HG03565 (cell line): ENCODE measurements around the gene CRTC2.

Experiments used
- ATAC-seq: cut with Tn5 transposase; IDR thresholded peaks from one replicate; pipeline ENCODE4 v1.9.1; 2021; ENCODE audit warnings: mild to moderate bottlenecking, moderate library complexity; ENCODE audit not compliant: unreplicated experiment

The CRTC2 gene

DNA sequence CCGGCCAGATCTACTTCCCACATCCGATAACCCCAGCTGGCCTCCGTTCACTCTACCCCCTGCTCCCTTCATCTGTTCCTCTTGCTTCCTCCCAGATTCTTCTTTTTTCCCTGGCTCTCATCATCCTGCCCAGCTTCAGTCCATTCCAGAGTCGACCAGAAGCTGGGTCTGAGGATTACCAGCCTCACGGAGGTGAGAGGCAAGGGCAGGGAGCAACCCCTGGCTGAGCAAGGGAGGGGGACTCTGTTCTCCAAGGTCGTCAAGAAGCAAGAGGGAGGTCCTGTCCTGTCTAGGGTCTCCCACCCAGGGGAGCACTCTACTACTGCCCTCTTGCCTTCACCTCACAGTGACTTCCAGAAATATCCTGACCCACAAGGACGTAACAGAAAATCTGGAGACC, 15.1 kb upstream of the CRTC2 start:
- no peak for ATAC-seq

DNA sequence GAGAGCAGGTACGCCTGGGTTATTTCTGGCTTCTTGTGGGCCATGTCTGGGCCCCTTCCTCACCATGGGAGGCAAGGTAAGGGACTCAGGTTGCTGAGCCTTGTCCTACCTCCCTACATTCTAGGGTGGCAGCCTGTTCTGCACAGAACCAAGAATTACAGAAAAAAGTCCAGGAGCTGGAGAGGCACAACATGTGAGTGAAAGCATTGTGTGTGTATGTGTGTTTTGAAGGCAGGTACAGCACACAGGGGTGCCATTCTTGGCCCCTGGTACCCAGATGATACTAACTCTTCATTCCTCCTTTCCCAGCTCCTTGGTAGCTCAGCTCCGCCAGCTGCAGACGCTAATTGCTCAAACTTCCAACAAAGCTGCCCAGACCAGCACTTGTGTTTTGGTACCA, 14.7 kb upstream of the CRTC2 start:
- no peak for ATAC-seq

DNA sequence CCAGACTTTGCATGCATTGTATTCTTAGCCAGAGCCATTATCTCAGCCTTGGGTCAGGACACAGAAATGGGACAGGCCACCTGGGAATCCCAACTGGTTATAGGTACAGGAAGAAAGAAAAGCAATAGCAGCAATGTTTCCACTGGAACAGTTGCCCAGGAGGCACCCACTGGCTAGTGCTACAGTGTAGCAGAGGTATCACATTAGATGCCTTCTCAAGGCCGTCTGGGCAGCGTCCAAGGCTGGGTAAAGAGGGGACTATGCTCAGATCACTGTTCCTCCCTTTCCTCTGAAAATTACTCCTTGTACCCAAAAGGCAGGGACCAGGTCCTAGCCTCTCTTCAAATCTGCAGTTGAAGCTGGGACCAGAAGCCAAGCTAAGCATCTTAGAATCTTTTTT, 11.9 kb upstream of the CRTC2 start:
- no peak for ATAC-seq

DNA sequence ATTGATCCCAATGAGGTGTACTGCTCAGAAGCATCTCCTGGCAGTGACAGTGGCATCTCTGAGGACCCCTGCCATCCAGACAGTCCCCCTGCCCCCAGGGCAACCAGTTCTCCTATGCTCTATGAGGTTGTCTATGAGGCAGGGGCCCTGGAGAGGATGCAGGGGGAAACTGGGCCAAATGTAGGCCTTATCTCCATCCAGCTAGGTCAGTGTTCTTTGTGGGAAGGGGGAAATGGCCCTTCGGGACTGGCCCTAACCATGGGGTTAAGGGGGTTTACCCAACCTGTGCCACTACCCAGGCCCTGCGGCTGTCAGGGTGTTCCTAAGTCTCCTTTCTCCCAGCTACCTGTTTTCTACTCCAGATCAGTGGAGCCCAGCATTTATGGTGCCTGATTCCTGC, 10.6 kb upstream of the CRTC2 start:
- ATAC-seq = no peak

DNA sequence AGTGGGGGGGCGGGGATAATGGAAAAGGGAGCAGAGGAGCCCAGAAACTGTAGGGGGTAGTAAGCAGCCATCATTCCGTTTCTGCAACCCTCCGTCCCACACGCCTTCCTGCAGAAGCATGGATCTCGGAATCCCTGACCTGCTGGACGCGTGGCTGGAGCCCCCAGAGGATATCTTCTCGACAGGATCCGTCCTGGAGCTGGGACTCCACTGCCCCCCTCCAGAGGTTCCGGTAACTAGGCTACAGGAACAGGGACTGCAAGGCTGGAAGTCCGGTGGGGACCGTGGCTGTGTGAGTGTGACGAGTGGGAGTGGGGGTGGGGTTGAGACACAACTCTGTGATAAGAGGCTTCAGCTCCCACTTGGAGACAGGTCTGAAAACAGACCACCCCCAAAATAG, 10.0 kb upstream of the CRTC2 start:
- ATAC-seq = no peak

DNA sequence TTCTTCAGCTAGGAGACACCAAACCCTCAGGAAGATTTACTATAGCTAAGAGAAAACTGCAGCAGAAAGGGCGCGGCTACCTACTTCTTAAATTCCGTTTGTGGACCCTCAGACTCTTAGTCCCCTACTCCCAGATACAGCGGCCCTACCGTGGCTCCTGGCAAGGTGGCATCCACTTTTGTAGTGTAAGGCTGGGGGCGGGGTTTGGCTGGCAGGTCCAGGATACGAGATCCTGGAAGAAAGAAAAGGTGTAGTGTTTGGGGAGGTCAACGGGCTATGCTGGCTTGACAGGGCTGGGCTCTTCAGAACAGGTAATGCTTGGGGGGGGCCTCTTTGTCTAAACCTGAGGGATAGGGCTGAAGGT, 9.6 kb upstream of the CRTC2 start:
- ATAC-seq = no peak

DNA sequence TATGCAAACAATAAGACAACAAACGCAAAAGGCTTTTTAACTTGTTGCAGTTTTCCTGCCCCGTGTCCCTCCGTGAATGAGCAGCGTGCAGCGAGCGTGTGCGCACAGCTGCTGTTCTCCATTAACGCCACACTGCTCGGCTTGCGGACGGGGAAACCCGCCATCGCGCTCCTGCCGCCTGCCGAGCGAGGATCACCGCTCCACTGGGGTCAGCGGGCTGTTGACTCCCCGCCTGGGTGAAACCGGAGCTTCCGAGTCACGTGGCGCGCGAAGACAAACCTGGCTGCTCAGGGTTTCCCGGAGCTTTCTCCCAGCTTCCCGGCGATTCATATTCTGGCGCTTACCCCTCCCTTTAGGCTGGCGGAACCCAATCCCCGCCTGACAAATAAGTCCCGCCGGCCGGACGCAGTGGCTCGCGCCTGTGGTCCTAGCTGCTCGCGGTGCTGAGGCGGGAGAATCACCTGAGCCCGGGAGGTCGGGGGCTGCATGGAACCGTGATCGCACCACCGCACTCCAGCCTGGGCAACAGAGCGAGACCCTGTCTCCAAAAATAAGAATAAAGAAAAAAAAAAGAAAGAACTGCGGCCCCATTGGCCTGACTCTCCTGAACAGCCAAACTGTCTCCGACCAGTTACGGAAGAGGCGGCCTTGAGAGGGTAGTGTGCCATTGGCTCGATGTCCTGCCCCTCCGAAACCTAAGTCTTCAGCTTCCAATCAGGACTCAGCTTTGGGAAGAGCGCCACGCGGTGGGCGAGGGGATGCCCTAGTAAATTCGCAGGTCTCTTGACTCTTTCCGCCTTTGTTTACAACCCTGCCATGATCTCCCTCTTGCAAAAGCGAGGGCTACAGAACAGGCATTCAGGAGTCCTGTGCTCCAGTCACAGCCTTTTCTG, 8.9 kb upstream of the CRTC2 start, which contains the start of gene CREB3L4:
Gene CREB3L4, plus strand, starts transcription at position 796 of the 893 bp plus-strand sequence. CDS start 624 bp downstream, outside the sequence.
- peak; percentile 66 for ATAC-seq

DNA sequence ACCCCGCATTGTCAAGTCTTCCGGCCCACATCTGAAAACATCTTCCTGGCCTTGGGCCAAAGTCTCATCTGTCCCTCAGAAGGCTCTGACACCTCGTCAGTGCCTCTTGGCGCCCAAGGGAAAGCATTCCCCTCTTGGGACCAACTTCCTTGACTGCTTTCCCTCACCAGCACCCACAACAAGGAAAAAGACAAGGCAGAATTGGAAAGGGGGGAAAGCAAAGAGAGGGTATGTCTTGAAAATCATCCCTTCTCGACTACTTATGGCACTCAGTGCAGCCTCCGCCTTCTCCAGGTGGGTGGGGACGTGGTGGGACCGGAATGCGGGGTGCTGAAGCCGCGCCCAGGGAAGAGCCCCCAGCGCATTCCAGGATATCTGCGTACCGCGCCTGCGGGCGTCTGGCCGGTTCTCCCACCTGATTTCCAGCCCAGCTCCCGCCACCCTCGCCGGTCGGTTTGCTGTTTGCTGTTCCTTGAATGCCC, 5.5 kb upstream of the CRTC2 start:
- no peak for ATAC-seq

DNA sequence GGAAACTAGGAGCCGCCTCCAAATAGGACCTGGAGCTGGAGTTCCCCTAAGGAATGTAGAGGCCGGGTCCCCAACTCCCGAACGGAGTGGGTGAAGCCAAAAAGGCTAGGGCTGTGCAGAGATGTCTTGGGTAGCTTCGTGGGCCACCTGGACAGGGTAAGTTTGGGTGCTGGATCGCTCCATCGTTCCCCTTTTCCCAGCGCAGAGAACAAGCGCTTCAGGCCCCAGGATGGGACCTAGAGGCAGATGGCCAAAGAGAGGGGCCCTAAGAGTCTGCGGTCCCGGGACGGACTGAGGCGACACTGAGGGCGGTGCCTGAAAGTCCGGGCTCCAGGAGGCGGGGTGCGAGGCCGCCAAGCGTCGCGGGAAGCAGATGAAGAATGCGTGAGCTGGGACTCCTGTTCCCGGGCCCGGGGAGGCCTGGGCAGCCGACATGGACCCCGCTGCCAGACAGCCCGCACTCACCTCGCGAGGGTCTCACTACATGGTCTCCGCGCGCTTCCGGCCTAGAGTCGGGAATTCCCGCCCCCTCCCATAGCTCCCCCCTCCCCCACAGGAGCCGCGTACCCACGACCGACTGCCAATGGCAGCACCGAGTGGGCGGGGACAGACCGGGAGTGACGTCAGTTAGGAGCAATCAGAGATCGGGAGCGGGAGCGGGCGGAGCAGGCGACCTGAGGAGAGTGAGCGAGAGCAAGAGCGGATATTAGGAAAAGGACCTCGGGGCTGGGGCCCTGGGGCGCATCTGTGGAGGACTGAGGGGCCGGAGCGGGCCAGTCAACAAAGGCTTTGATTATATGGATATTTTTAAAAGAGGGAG, 4.8 kb upstream of the CRTC2 start, which contains the start of gene SLC39A1:
Gene SLC39A1, minus strand, starts transcription at position 508 of the 820 bp plus-strand sequence. CDS start 822 bp downstream, outside the sequence.
- peak; percentile 33 for ATAC-seq

DNA sequence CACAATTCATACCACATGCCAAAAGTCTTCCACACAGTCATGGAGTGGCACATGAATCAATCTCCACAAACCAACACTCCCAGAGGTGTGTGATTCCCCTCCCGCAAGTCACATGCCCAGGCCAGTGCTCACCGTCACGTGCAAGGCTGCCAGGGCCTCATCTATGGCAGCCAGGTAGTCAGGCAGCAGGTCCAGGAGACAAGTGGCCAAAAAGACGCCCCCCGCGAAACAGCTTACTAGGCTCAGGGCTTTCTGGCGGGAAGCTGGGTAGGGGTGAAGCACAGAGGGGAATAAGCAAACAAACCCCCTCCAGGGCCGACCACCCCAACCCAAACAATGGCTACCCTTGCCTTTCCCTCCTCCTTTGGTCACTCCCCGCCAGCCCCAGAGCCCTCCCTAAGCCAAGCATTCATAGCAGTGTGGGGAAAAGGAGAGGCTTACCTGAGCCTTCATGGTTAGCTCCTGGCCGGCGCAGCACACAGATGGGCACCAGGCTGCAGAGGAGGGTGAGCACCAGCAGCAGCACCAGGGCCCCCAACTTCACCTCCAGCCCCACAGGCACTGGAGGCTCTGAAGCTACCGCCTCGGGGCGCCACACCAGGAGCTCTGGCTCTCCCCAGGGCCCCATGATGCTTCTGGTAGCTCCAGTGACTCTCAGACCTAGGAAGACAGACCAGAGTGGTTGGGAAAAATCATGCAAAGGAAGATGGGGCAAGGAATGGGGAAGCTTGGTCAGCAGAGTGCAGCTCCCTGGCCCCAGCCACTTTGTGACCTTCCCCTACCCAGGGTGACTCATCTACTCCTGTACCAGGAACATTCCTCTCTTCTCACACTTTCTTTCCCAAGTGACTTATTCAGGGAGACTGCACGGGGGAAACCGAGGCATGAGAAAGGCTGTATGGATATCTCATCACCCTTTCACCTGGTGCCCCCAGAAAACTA, 3.9 kb upstream of the CRTC2 start:
- ATAC-seq = no peak

DNA sequence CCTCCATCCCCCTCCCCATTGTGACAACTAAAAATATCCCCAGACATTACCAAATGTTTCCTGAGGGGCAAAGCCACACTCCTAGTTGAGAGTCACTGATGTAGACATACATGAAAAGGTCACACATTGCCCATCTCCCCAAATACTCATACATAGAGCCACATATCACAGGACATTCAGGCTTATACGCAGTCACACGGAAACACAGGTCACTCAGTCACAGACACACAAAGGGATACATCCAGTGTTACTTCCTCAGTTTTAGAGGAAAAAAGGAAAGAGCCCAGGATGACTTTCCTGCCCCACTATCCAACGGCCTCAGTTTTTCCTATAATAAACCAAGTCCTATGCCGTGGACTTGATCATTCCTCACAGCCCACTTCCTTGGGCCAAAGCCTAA, 3.0 kb upstream of the CRTC2 start:
- no peak for ATAC-seq

DNA sequence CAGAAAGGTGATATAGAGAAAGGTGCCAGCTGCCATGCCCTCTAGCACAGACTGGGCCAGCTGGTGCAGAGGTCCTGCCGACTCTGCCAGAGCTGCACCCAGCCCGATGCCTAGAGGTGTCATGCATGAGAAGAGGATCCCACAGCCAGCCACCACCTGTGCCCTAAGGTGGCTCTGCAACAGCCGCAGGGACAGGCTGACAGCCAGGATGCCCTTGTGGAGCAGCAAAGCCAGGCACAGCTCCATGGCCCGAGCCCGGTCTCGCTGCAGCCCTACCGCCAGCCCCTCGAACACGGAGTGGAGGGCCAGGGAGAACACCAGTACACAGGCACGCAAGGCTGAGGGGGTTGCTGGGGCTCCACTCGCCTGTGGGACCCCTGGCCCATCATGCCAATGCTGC, 1.8 kb upstream of the CRTC2 start:
- no peak for ATAC-seq

DNA sequence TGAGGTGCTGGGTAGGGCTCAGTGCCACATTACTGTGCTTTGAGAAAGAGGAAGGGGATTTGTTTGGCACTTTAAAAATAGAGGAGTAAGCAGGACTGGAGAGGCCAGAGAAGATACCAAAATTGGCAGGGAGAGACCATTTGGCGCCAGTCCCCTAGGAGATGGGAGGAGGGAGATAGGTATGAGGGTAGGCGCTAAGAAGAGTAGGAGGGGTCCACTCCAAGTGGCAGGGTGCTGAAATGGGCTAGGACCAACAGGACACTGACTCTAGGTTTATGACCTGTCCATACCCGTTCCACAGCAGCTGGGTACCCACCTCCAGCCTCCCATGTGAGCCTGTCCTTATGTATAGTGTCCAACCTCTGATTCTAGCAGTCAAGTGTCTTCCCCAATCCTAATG, 1.0 kb upstream of the CRTC2 start:
- ATAC-seq = no peak

DNA sequence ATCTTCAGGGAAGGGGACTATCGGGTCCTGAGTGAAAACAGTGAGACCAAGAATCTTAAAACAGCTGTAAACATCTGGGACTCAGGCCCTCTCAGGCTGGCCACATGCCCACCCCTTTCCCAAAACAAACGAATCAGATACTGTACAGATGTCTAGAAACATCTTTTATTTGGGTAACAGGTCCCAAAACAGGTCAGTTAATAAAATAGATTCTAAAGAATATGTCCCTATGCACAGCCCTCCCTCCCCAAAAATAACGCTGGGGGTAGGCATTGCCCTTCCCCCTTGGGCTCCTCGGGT, 499 bp upstream of the CRTC2 start:
- ATAC-seq = no peak

DNA sequence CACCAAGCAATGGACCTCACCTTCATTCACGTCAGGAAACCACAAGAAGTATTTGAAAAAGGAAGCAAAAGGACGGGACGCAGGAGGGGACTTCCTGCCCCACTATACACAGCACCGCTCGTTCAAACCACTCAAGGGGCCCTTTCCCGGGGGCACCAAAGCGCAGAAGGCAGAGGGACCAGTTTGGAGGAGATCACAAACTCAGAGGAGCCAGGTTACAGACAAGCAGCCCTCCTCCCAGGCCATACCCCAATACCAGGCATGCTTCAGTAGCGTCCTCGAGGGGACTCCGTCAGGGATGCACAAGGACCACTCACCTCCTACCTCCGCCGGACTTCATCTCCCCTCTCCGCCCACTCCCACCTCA, 685 bp downstream of the CRTC2 start:
- ATAC-seq = no peak

DNA sequence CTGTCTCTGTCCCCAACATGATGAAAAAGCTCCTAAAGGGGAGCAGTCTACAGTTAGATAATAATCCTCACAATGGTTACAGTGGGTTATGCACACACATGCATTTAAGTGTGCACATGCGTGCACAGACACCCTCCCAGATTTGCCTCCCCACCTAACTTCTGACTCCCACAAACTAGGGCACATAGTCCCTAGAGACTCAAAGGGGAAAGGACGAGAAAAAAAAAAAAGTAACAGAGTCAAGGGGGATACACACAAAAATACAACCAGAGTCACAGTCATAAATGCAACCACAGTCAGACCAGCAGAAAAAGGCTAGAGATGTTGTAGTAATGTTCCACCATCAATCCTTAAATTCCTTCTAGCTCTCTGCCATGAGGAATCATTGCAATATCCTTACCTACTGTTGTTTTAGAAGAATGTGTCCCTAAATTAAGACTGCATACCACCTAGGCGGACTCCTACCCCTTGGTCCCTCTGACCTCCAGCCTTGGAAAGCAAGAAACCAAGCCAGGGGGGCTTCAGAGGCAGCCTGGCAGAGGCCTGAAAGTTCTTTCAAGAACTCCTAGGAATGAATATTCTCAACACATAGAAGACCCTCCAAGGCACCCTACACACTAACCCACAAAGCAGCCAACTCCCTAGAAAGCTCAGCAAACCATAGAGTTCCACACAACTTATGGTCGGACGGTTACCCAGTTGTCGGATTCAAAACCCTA, 1.3 kb downstream of the CRTC2 start:
- no peak for ATAC-seq

DNA sequence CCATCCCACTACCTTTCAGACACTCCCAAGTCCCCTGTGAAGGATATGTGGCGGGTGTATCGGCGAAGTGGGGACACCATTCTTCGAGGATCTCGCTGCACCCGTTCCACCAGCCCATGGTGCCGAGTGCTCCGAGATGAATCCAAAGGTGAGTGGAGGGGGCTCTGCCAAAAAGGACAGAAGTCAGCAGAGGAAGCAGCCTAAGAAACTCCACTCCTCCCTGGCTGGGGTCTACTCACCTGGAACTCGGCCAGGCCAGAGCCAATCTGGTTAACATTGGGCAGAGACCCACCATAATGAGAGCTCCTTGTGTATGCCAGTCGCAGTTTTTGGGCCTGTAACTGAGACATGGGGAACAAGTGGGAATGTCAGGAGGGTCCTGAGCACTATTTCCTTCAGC, 3.6 kb downstream of the CRTC2 start:
- no peak for ATAC-seq

DNA sequence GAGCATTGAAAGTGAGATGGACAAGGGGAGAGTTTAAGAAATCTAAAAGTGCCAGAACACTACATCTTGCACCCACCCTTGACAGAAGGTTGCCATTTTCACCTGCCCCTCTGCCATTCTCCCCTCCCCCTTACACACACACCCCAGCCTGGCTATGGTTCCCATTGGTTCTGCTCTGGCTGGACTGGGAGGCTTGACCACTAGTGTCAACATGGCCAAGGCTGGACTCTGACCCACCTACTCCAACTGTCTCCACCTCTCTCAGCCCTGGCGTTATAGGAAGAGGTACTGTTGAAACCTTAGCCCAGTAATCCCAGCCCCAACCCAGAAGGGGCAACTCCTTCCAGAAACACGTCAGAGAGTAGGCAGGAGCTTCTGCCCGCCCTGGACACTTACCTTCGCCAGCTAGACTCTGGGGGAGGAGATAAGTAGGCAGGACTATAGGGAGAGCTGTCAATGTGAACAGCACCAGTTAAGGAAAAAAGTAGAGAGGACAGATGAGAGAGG, 4.5 kb downstream of the CRTC2 start:
- ATAC-seq = no peak

DNA sequence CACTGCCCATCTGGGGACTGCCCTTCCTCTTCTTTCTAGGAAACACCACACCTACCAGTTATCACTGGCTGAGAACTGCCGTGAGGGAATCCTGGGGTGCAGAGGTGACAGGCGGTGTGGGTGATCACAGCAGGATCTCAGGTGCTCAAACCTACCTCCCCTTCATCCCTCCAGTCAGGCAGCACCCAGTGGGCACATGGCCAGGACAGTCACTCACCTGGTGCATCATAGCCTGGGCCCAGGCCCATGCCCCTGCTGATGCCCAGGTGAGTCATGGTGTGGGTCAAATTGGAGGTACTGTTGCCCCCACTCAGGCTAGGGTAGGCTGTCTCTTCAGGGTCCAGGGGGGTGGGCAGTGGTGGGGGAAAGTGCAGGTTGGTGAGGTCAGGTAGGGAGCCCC, 6.6 kb downstream of the CRTC2 start:
- ATAC-seq = no peak

DNA sequence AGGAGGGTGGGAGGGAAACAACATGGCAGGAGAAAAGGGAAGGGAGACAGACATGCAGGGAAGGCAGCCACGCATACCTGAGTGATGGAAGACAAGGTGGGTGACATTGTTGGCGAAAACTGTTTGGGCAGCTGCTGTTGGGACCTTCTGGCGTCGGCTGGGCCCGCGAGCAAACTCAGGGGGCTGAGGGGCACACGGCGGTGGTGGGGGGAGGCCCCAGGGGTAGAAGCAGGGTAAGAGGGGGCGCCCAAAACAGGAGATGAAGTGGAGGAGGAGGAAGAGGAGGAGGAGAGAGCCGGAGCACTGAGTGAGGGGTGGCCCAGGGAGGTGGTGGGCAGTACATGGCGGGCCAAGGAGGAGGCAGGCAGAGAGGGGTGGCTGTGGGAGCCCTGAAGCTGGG, 7.2 kb downstream of the CRTC2 start:
- ATAC-seq = no peak
